SK-N-MC (cell line): ENCODE results near the gene PSMB1.

Source experiments
- EZH2 ChIP-seq: fragments of 200-600 bp; sonication (generic); IDR thresholded peaks from one replicate; pipeline ENCODE4 v1.6.1; 2017; ENCODE audit warnings: antibody characterized with exemption
- POLR2AphosphoS5 ChIP-seq: IDR thresholded peaks from 2 replicates; pipeline ENCODE4 v1.6.1; 2012; ENCODE audit warnings: mild to moderate bottlenecking, low read depth, low read length, borderline replicate concordance

DNA sequence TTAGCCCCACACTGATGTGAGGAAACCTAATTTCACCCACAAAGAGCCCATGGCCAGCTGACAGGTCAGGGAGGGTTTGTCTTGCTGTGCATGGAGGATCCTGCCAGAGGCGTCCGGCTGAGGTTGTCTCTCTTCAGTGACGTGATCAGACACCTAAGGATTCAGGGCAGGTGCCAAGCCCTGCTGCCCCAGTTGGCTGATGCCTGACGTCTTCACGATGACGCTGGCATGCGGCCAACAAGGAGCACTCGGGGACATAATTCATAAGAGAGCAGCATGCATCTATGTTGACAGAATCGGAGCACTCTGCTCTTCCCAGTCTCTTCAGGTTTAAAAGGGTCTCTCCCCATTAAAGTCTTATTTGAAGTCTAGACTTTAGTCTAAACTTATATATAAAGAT, 47.8 kb downstream of the PSMB1 start:
- no peak for TF ChIP-seq POLR2AphosphoS5
- TF ChIP-seq EZH2: no peak
